ENCODE measurements around the gene SUPT6H. TPM values are rescaled to one million over a fixed set of nuclear protein-coding genes. Genes with fewer than 3 reads are reported as not detected.
"Not testable (repeated sequence)": the region's sequence is repeated elsewhere in the genome, so short reads cannot be mapped to it uniquely, and the experiment has no call there.

SUPT6H gene
- total RNA-seq, 2 experiments from 2014 or later = 81.4 to 87.1 TPM

GRCh38 chr17:28726627-28727491 is 64.9 kb downstream of the SUPT6H start:
- Mint-ChIP-seq H3K9me3 (no peaks in the 10 kb centered on the region), H3K36me3 (peaks cover 12% of the 10 kb centered on the region), H3K4me1 (peaks cover 40% of the 10 kb centered on the region), H3K27ac (peak overlapping the region; percentile 99), H3K4me3 (peak overlapping the region; percentile 99), H3K27me3 (no peaks in the 10 kb centered on the region)
- POLR2A ChIA-PET = interaction anchor here (0.6 to 6.3 kb wide), 29 partner anchors 8 to 1432 kb away, joined by 3 to 266 read pairs (median 5); partner anchors contain the start of genes BLTP2, DHRS13, FAM222B and FLOT2
- ATAC-seq (ENCODE audit: low read depth) (peak; percentile 50), DNase-seq (peak; percentile 94)

GRCh38 chr17:28728364-28729200 is 66.6 kb downstream of the SUPT6H start, which contains the start of gene NEK8:
NEK8 (plus strand) TSS chr17:28728788; CDS start chr17:28728814, 26 bp downstream.
- POLR2A ChIA-PET = interaction anchor here (0.5 to 6.3 kb wide), 17 partner anchors 9 to 564 kb away, joined by 3 to 266 read pairs (median 5); partner anchors contain the start of genes DHRS13, FAM222B, PHF12 and PROCA1
- peak within 1 kb of the TSS; percentile 99 for H3K4me3 Mint-ChIP-seq
- DNase-seq (peak; percentile 99), ATAC-seq (ENCODE audit: low read depth) (peak; percentile 31)
- peaks cover 30% of the 10 kb centered on the region for H3K4me1 Mint-ChIP-seq
- peak within 1 kb of the TSS; percentile 99 for H3K27ac Mint-ChIP-seq
- no peaks in the 10 kb centered on the region for H3K27me3 Mint-ChIP-seq
- no peaks in the 10 kb centered on the region for H3K9me3 Mint-ChIP-seq
- H3K36me3 Mint-ChIP-seq = peaks cover 10% of the 10 kb centered on the region

GRCh38 chr17:28729950-28730330 is 67.9 kb downstream of the SUPT6H start:
- no peak for DNase-seq
- no peak for ATAC-seq (ENCODE audit: low read depth)
- H3K9me3 Mint-ChIP-seq = no peaks in the 10 kb centered on the region
- no peak overlapping the region for H3K4me3 Mint-ChIP-seq
- POLR2A ChIA-PET = interaction anchor here (2.7 to 6.3 kb wide), 3 partner anchors 10 to 223 kb away, joined by 19 to 266 read pairs (median 53); partner anchors contain the start of genes PHF12 and TRAF4
- peaks cover 22% of the 10 kb centered on the region for H3K4me1 Mint-ChIP-seq
- no peak overlapping the region for H3K27ac Mint-ChIP-seq
- H3K36me3 Mint-ChIP-seq = peaks cover 6% of the 10 kb centered on the region
- no peaks in the 10 kb centered on the region for H3K27me3 Mint-ChIP-seq

GRCh38 chr17:28733346-28733745 is 71.3 kb downstream of the SUPT6H start:
- DNase-seq (no peak), ATAC-seq (ENCODE audit: low read depth) (no peak)
- peaks cover 15% of the 10 kb centered on the region for H3K4me1 Mint-ChIP-seq
- H3K36me3 Mint-ChIP-seq = peaks cover 10% of the 10 kb centered on the region
- no peak overlapping the region for H3K27ac Mint-ChIP-seq
- H3K9me3 Mint-ChIP-seq = no peaks in the 10 kb centered on the region
- no peaks in the 10 kb centered on the region for H3K27me3 Mint-ChIP-seq
- H3K4me3 Mint-ChIP-seq = no peak overlapping the region
- POLR2A ChIA-PET = interaction anchor here (1.4 kb wide), 1 partner anchor 10 kb away, joined by 4 read pairs; the partner anchor contains the start of gene TRAF4

- POLR2A ChIA-PET = interaction anchor here (0.6 to 1.4 kb wide), 4 partner anchors 8 to 84 kb away, joined by 3 to 4 read pairs (median 4); partner anchors contain the start of genes TLCD1 and TRAF4
- ATAC-seq (ENCODE audit: low read depth) = no peak
- no peaks in the 10 kb centered on the region for H3K27me3 Mint-ChIP-seq
Measured at GRCh38 chr17:28734712-28735241, 72.8 kb downstream of the SUPT6H start.

GRCh38 chr17:28735242-28735722 is 73.3 kb downstream of the SUPT6H start:
- peak; percentile 14 for ATAC-seq (ENCODE audit: low read depth)
- Mint-ChIP-seq H3K36me3 (peaks cover 16% of the 10 kb centered on the region), H3K27me3 (no peaks in the 10 kb centered on the region), H3K4me1 (peaks cover 17% of the 10 kb centered on the region), H3K27ac (peak overlapping the region; percentile 70), H3K9me3 (no peaks in the 10 kb centered on the region), H3K4me3 (no peak overlapping the region)
- DNase-seq = no peak
- POLR2A ChIA-PET = interaction anchor here (0.8 to 0.9 kb wide), 2 partner anchors 8 to 9 kb away, joined by 3 to 4 read pairs; partner anchors contain the start of genes TLCD1 and TRAF4

More at GRCh38 chr17:28734712-28735241, 72.8 kb downstream of the SUPT6H start:
- no peaks in the 10 kb centered on the region for H3K9me3 Mint-ChIP-seq
- H3K36me3 Mint-ChIP-seq = peaks cover 15% of the 10 kb centered on the region
- H3K4me1 Mint-ChIP-seq = peaks cover 17% of the 10 kb centered on the region
- DNase-seq = no peak
- peak overlapping the region; percentile 70 for H3K27ac Mint-ChIP-seq
- H3K4me3 Mint-ChIP-seq = no peak overlapping the region

GRCh38 chr17:28735913-28736769 is 74.1 kb downstream of the SUPT6H start:
- not testable (repeated sequence) for H3K27me3 Mint-ChIP-seq; H3K27ac Mint-ChIP-seq; ATAC-seq (ENCODE audit: low read depth); H3K9me3 Mint-ChIP-seq; H3K4me3 Mint-ChIP-seq; DNase-seq
- Mint-ChIP-seq H3K4me1 (peaks cover 19% of the 10 kb centered on the region), H3K36me3 (peaks cover 20% of the 10 kb centered on the region)
- POLR2A ChIA-PET = interaction anchor here (0.9 kb wide), 1 partner anchor 7 kb away, joined by 4 read pairs; the partner anchor contains the start of gene TRAF4

- POLR2A ChIA-PET = interaction anchor here (0.7 kb wide), 1 partner anchor 16 kb away, joined by 3 read pairs; no protein-coding TSS in a partner anchor
Measured at GRCh38 chr17:28737316-28737715, 75.3 kb downstream of the SUPT6H start.

GRCh38 chr17:28737770-28738679 is 76.0 kb downstream of the SUPT6H start:
- DNase-seq = no peak
- no peaks in the 10 kb centered on the region for H3K9me3 Mint-ChIP-seq
- H3K36me3 Mint-ChIP-seq = peaks cover 18% of the 10 kb centered on the region
- peak overlapping the region; percentile 1 for H3K4me3 Mint-ChIP-seq
- peaks cover 18% of the 10 kb centered on the region for H3K4me1 Mint-ChIP-seq
- no peak for ATAC-seq (ENCODE audit: low read depth)
- POLR2A ChIA-PET = interaction anchor here (0.7 to 1.3 kb wide), 2 partner anchors 12 to 17 kb away, joined by 3 to 4 read pairs; partner anchors contain the start of gene TLCD1
- H3K27ac Mint-ChIP-seq = peak overlapping the region; percentile 83
- no peaks in the 10 kb centered on the region for H3K27me3 Mint-ChIP-seq

More at GRCh38 chr17:28737316-28737715, 75.3 kb downstream of the SUPT6H start:
- Mint-ChIP-seq H3K27me3 (no peaks in the 10 kb centered on the region), H3K9me3 (no peaks in the 10 kb centered on the region), H3K27ac (no peak overlapping the region), H3K4me3 (no peak overlapping the region), H3K4me1 (peaks cover 18% of the 10 kb centered on the region), H3K36me3 (peaks cover 18% of the 10 kb centered on the region)
- ATAC-seq (ENCODE audit: low read depth) = no peak
- no peak for DNase-seq

GRCh38 chr17:28738680-28739384 is 76.8 kb downstream of the SUPT6H start:
- Mint-ChIP-seq H3K27me3 (no peaks in the 10 kb centered on the region), H3K4me1 (peaks cover 19% of the 10 kb centered on the region), H3K9me3 (no peaks in the 10 kb centered on the region), H3K36me3 (peaks cover 18% of the 10 kb centered on the region), H3K27ac (peak overlapping the region; percentile 83), H3K4me3 (peak overlapping the region; percentile 1)
- ATAC-seq (ENCODE audit: low read depth) (peak; percentile 12), DNase-seq (no peak)
- POLR2A ChIA-PET = interaction anchor here (1.3 to 3.6 kb wide), 2 partner anchors 10 to 12 kb away, joined by 4 to 19 read pairs; partner anchors contain the start of genes NEK8 and TLCD1
